SK-N-SH (cell line): ENCODE measurements around the gene PLXNA4. TPM values are rescaled to one million over a fixed set of nuclear protein-coding genes. Genes with fewer than 3 reads are reported as not detected.

Source experiments
- CTCF ChIA-PET: fragments of 300-600, 350-600 bp; formaldehyde crosslinking; extraction: SDS; loops from one replicate; lab custom pipeline; 2021; lab: Yijun Ruan, JAX
- POLR2A ChIA-PET: fragments of 350-600 bp; sonication (Branson Sonifier 250); formaldehyde crosslinking; extraction: SDS; loops from one replicate; lab custom pipeline; 2020; ENCODE audit warnings: antibody characterized with exemption, inconsistent platforms; lab: Yijun Ruan, JAX
- DNase-seq: peaks from one replicate; pipeline ENCODE4 v3.0.0; 2012
- H2AFZ ChIP-seq: fragments of 200-600 bp; sonication (generic); 2 replicates; pipeline ENCODE4 v1.8.1; 2016; ENCODE audit warnings: antibody characterized with exemption, mild to moderate bottlenecking, low read depth
- H3F3A ChIP-seq: fragments of 200-600 bp; sonication (generic); replicated peaks from 2 replicates; pipeline ENCODE3; 2016; ENCODE audit warnings: antibody characterized with exemption, mild to moderate bottlenecking; ENCODE audit not compliant: insufficient read depth
- H3K27ac ChIP-seq, 2 experiments: fragments of 200-500 bp in 1 of 2; fragments of 200-600 bp in 1 of 2; sonication (Bioruptor generic) in 1 of 2; sonication (generic), shearing (Covaris generic) in 1 of 2; 2 replicates each; pipeline versions ENCODE4 v1.5.1 to v1.6.1; 2014 to 2016; ENCODE audit warnings: low read depth in 2 of 2, inconsistent platforms in 1 of 2, low read length in 1 of 2, mild to moderate bottlenecking in 1 of 2, mixed read lengths in 1 of 2
- H3K27me3 ChIP-seq: fragments of 200-600 bp; sonication (generic), shearing (Covaris generic); 2 replicates; pipeline ENCODE4 v1.6.1; 2016; ENCODE audit warnings: mixed run types; ENCODE audit not compliant: insufficient read depth
- H3K36me3 ChIP-seq, 2 experiments: fragments of 200-500 bp in 1 of 2; fragments of 200-600 bp in 1 of 2; sonication (Bioruptor generic) in 1 of 2; sonication (generic) in 1 of 2; replicated peaks in 1 of 2; 2 replicates each; pipeline versions ENCODE3 to v1.5.1; 2014 to 2016; ENCODE audit warnings: low read length in 1 of 2, mild to moderate bottlenecking in 1 of 2; ENCODE audit not compliant: insufficient read depth in 2 of 2, control insufficient read depth in 1 of 2
- H3K4me1 ChIP-seq, 2 experiments: fragments of 200-500 bp in 1 of 2; fragments of 200-600 bp in 1 of 2; sonication (Bioruptor generic) in 1 of 2; sonication (generic), shearing (Covaris generic) in 1 of 2; 2 replicates each; pipeline versions ENCODE4 v1.5.1 to v1.6.1; 2014 to 2016; ENCODE audit warnings: low read depth in 1 of 2, low read length in 1 of 2, mixed run types in 1 of 2; ENCODE audit not compliant: insufficient read depth in 2 of 2, control insufficient read depth in 1 of 2
- H3K4me2 ChIP-seq: fragments of 200-600 bp; sonication (generic), shearing (Covaris generic); 2 replicates; pipeline ENCODE4 v1.6.1; 2017; ENCODE audit warnings: mixed run types
- H3K4me3 ChIP-seq, 2 experiments: fragments of 200-500 bp in 1 of 2; fragments of 200-600 bp in 1 of 2; sonication (Bioruptor generic) in 1 of 2; sonication (generic), shearing (Covaris generic) in 1 of 2; 2 replicates each; pipeline versions ENCODE4 v1.5.1 to v1.8.1; 2014 to 2016; ENCODE audit warnings: low read depth in 2 of 2, inconsistent platforms in 1 of 2, low read length in 1 of 2, mild to moderate bottlenecking in 1 of 2, mixed read lengths in 1 of 2, moderate library complexity in 1 of 2
- H3K79me2 ChIP-seq: fragments of 200-600 bp; sonication (generic); 2 replicates; pipeline ENCODE4 v1.8.1; 2017; ENCODE audit warnings: mild to moderate bottlenecking; ENCODE audit not compliant: insufficient read depth
- H3K9ac ChIP-seq: fragments of 200-600 bp; sonication (generic); 2 replicates; pipeline ENCODE4 v1.6.1; 2017; ENCODE audit warnings: mixed run types
- H3K9me2 ChIP-seq: fragments of 200-600 bp; sonication (generic); 2 replicates; pipeline ENCODE4 v1.6.1; 2017; ENCODE audit warnings: mixed run types
- H3K9me3 ChIP-seq: fragments of 200-600 bp; sonication (generic); 2 replicates; pipeline ENCODE4 v1.6.1; 2017; ENCODE audit warnings: mixed run types, mild to moderate bottlenecking, moderate library complexity
- H4K20me1 ChIP-seq: fragments of 200-600 bp; sonication (generic); 2 replicates; pipeline ENCODE4 v1.6.1; 2017; ENCODE audit warnings: mild to moderate bottlenecking, mixed run types; ENCODE audit not compliant: insufficient read depth
- CTCF ChIP-seq: fragments of 200-600 bp; sonication (generic); IDR thresholded peaks from 2 replicates; pipeline ENCODE4 v1.6.1; 2017; ENCODE audit warnings: antibody characterized with exemption, mild to moderate bottlenecking, moderate library complexity
- EZH2phosphoT487 ChIP-seq: fragments of 200-600 bp; sonication (generic); IDR thresholded peaks from 2 replicates; pipeline ENCODE4 v1.6.1; 2017; ENCODE audit warnings: low read depth, mixed run types, mild to moderate bottlenecking, antibody characterized with exemption, moderate library complexity, borderline replicate concordance
- FOSL2 ChIP-seq: IDR thresholded peaks from 2 replicates; pipeline ENCODE4 v1.4.0; 2012; ENCODE audit warnings: low read depth, mild to moderate bottlenecking, moderate library complexity, borderline replicate concordance
- FOXJ3 ChIP-seq: sonication (generic); formaldehyde crosslinking; IDR thresholded peaks from 2 replicates; pipeline ENCODE4 v1.5.1; 2020; ENCODE audit warnings: mild to moderate bottlenecking, missing genetic modification reagents
- FOXM1 ChIP-seq: IDR thresholded peaks from 2 replicates; pipeline ENCODE4 v1.4.0; 2012; ENCODE audit warnings: low read depth, mild to moderate bottlenecking
- GATA2 ChIP-seq: sonication (generic); formaldehyde crosslinking; IDR thresholded peaks from 2 replicates; pipeline ENCODE4 v1.5.0; 2020; ENCODE audit warnings: mild to moderate bottlenecking, missing genetic modification reagents
- IRF3 ChIP-seq: fragments of 150-350 bp; IDR thresholded peaks from 2 replicates; pipeline ENCODE4 v1.6.1; 2016; ENCODE audit warnings: mild to moderate bottlenecking, low read depth, low read length
- NFIC ChIP-seq: IDR thresholded peaks from 2 replicates; pipeline ENCODE4 v1.4.0; 2012; ENCODE audit warnings: borderline replicate concordance
- NRF1 ChIP-seq: IDR thresholded peaks from 2 replicates; pipeline ENCODE4 v1.6.1; 2012; ENCODE audit warnings: low read depth, mild to moderate bottlenecking, low read length
- PBX3 ChIP-seq: IDR thresholded peaks from 2 replicates; pipeline ENCODE4; 2012
- RAD21 ChIP-seq: IDR thresholded peaks from 2 replicates; pipeline ENCODE4 v1.6.1; 2012; ENCODE audit warnings: mild to moderate bottlenecking, low read length
- RCOR1 ChIP-seq: fragments of 150-350 bp; IDR thresholded peaks from 2 replicates; pipeline ENCODE4 v1.6.1; 2017; ENCODE audit warnings: antibody characterized with exemption, low read length
- RFX5 ChIP-seq: IDR thresholded peaks from 2 replicates; pipeline ENCODE4 v1.6.1; 2012; ENCODE audit warnings: mild to moderate bottlenecking, improper control_type of control experiment, low read length
- RXRA ChIP-seq: IDR thresholded peaks from 2 replicates; pipeline ENCODE4 v1.4.0; 2012; ENCODE audit warnings: low read depth, mild to moderate bottlenecking, borderline replicate concordance
- SIN3A ChIP-seq: IDR thresholded peaks from 2 replicates; pipeline ENCODE4 v1.6.1; 2012; ENCODE audit warnings: low read depth, mild to moderate bottlenecking, low read length, moderate library complexity, borderline replicate concordance
- SMC3 ChIP-seq: IDR thresholded peaks from 2 replicates; pipeline ENCODE4 v1.6.1; 2012; ENCODE audit warnings: low read depth, low read length, improper control_type of control experiment
- TEAD4 ChIP-seq: IDR thresholded peaks from 2 replicates; pipeline ENCODE4 v1.4.0; 2012; ENCODE audit warnings: mild to moderate bottlenecking, borderline replicate concordance; ENCODE audit not compliant: insufficient read depth
- USF2 ChIP-seq: fragments of 150-350 bp; IDR thresholded peaks from 2 replicates; pipeline ENCODE4 v1.6.1; 2017; ENCODE audit warnings: antibody characterized with exemption, low read length, low read depth, borderline replicate concordance
- YY1 ChIP-seq: IDR thresholded peaks from 2 replicates; pipeline ENCODE4 v1.4.0; 2012; ENCODE audit warnings: low read depth, mild to moderate bottlenecking
- WGBS: methylation state at CpG from one replicate; pipeline ENCODE4 v1.1.6; 2017; ENCODE audit warnings: low lambda C conversion rate; 5-methylcytosine and 5-hydroxymethylcytosine counted together
- polyA plus RNA-seq, 3 experiments: library from polyadenylated mRNA; depleted of rRNA; stranded (reverse); fragments of >200 nt; gene quantifications; 2 replicates each; pipeline ENCODE4 v1.2.3, GENCODE V29; 2012

The PLXNA4 gene
- polyA plus RNA-seq, 1 of the 3 experiments (the other 2 are of a cell fraction) = 2.4 TPM

GRCh38 chr7:132520591-132521280 lies 55.5 kb downstream of the PLXNA4 start:
- H3K4me1 ChIP-seq = no peaks in the 10 kb centered on the region
- H3F3A ChIP-seq = no peaks in the 10 kb centered on the region
- H4K20me1 ChIP-seq = no peaks in the 10 kb centered on the region
- CTCF ChIA-PET = interaction anchor here (4.8 kb wide), 1 partner anchor 17 kb away, joined by 29 read pairs; no protein-coding TSS in a partner anchor
- WGBS = 68% methylated on average over 9 of the region's 9 CpGs
- POLR2A ChIA-PET = no interaction called here
- H3K36me3 ChIP-seq = no peaks in the 10 kb centered on the region
- no peak for DNase-seq
- H2AFZ ChIP-seq = no peak overlapping the region
- no peak overlapping the region for H3K4me2 ChIP-seq
- no peaks in the 10 kb centered on the region for H3K27me3 ChIP-seq
- no peak overlapping the region for H3K9ac ChIP-seq
- no peaks in the 10 kb centered on the region for H3K9me3 ChIP-seq
- no peak overlapping the region for H3K27ac ChIP-seq
- H3K4me3 ChIP-seq = no peak overlapping the region
- no peaks in the 10 kb centered on the region for H3K79me2 ChIP-seq
- no peaks in the 10 kb centered on the region for H3K9me2 ChIP-seq
- TF ChIP-seq NRF1 (no peak), FOSL2 (no peak), NFIC (no peak), RFX5 (no peak), PBX3 (no peak), FOXJ3 (CRISPR knock-in tag) (no peak), TEAD4 (no peak), EZH2phosphoT487 (no peak), YY1 (no peak), GATA2 (CRISPR knock-in tag) (no peak), SIN3A (no peak), SMC3 (no peak), RAD21 (no peak), RCOR1 (no peak), FOXM1 (no peak), USF2 (no peak), IRF3 (no peak), CTCF (no peak), RXRA (no peak)
- TF ChIP-seq, all 33 proteins: peak for 0
